Measurements from ENCODE around the gene AS3MT.

DNA sequence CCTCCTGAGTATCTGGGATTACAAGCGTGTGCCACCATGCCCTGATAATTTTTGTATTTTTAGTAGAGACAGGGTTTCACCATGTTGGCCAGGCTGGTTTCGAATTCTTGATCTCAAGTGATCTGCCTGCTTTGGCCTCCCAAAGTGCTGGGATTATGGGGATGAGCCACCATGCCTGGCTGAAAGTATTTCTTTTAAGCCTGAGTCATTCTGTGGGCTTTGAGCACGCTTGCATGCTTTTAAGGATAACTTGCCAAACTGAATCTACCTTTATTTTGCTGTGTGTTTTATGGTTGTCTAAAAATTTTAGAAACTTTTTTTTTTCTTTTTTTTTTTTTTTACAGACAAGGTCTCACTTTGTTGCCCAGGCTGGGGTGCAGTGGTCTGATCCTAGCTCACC lies 82.0 kb downstream of the AS3MT start:
- TF ChIP-seq, protein P1, sequence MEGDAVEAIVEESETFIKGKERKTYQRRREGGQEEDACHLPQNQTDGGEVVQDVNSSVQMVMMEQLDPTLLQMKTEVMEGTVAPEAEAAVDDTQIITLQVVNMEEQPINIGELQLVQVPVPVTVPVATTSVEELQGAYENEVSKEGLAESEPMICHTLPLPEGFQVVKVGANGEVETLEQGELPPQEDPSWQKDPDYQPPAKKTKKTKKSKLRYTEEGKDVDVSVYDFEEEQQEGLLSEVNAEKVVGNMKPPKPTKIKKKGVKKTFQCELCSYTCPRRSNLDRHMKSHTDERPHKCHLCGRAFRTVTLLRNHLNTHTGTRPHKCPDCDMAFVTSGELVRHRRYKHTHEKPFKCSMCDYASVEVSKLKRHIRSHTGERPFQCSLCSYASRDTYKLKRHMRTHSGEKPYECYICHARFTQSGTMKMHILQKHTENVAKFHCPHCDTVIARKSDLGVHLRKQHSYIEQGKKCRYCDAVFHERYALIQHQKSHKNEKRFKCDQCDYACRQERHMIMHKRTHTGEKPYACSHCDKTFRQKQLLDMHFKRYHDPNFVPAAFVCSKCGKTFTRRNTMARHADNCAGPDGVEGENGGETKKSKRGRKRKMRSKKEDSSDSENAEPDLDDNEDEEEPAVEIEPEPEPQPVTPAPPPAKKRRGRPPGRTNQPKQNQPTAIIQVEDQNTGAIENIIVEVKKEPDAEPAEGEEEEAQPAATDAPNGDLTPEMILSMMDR (IDR thresholded peaks at IDR 0.05; ENCODE audit: insufficient read depth, low read length, poor library complexity, severe bottlenecking): no peak
- TF ChIP-seq EZH2phosphoT487 (conservative IDR thresholded peaks at IDR 0.05; ENCODE audit: low read length): no peak

Data from SU-DHL-6 (cell line).